ENCODE data around the gene ATF7IP2.
"Not testable (repeated sequence)": the region's sequence is repeated elsewhere in the genome, so short reads cannot be mapped to it uniquely, and the experiment has no call there.

ATF7IP2 gene

DNA sequence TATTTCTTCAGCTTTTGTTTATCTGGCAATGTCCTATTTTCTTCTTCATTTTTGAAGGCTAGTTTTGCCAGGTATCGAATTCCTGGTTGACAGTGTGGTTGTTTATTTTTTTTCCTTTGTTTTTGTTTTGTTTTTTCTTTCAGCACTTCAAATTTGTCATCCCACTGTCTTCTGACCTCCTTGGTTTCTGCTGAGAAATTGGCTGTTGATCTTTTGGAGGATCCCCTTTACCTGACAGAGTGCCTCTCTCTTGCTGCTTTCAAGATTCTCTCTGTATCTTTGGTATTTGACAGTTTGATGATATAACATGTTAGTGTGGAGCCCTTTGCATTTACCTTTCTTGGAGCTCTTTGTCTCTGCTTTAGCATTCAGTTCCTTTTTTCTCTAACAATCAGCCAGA is 9.6 kb upstream of the ATF7IP2 start:
- no peak for DNase-seq

DNA sequence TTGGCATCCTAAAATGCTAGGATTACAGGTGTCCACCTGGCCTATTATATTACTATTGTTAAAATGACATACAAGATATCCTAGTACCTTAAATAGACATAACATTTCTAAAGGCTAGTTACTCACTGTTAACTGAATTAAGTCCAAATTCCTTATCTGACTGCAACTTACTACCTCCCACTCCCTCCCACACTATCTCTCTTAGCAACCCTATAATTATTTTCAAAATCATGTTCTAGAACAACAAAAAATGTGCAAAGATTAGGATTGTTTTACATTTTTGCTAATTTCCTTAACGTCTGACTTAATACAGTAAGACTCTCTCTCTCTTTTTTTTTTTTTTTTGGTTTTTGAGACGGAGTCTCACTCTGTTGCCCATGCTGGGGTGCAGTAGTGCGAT is 2.2 kb upstream of the ATF7IP2 start:
- no peak for DNase-seq

GRCh38 chr16:10386517-10387100 is 748 bp downstream of the ATF7IP2 start:
- no peak for DNase-seq

DNA sequence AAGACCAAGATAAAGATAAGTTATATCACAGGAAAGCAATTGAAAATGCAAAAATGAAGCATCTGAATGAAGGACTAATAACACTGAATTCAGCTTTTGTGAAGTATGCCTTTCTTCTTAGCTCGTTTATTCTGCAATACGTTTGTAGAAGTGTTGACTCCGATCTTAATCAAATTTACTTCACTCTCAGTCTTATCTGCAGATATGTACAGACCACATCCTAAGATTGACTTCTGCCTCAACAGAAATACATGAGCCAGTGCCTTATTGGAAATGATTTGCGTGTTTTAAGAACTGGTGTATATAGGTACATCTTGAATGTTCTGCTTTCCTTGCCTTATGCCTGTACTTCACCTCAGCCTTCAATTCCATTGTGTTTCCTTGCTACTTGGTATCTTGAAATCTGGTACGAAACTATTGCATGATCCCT is 1.3 kb downstream of the ATF7IP2 start:
- DNase-seq: no peak

DNA sequence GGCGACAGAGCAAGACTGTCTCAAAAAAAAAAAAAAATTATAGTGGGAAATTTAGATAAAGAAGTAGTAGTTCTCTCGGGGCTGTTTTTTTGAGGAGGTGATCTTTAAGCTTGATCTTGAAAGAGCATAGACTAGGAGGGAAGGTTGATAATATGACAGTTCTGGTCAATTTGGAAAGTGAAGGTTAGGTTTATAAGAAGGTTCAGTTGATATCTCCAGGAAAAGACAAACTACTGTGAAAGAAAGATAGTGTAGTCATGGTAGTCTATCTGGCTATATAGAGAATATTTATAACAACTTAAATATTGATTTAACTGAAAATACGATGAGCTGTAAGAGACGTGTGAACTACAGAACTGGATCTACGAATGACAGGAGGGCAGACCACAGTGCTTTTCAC is 3.1 kb downstream of the ATF7IP2 start:
- DNase-seq: no peak

DNA sequence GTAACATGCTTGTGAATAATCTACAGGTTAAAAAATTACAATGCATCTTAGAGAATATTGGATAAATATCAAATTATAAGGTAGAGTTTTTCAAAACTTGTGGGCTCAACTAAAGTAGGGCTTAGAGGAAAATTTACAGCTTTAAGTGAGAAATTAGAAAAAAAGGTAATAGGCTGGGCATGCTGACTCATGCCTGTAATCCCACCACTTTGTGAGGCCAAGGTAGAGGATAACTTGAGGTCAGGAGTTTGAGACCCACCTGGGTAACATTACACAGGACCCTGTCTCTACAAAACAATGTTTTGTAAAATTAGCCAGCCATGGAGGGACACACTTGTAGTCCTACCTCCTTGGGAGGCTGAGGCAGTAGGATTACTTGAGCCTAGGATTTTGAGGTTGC is 4.5 kb downstream of the ATF7IP2 start:
- no peak for DNase-seq

DNA sequence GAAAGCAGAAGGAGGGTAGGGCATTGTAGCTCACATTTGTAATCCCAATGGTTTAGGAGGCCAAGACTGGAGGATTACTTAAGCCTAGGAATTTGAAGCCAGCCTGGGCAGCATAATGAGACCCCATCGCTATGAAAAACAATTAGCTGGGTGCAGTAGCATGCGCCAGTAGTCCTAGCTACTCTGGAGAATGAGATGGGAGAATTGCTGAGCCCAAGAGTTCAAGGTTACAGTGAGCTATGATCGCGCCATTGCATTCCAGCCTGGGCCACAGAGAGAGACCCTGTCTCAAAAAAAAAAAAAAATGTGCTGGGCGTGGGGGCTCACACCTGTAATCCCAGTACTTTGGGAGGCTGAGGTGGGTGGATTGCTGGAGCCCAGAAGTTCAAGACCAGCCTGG is 5.0 kb downstream of the ATF7IP2 start:
- DNase-seq: no peak

- no peak for DNase-seq
Observed at GRCh38 chr16:10391339-10391738, 5.5 kb downstream of the ATF7IP2 start.

DNA sequence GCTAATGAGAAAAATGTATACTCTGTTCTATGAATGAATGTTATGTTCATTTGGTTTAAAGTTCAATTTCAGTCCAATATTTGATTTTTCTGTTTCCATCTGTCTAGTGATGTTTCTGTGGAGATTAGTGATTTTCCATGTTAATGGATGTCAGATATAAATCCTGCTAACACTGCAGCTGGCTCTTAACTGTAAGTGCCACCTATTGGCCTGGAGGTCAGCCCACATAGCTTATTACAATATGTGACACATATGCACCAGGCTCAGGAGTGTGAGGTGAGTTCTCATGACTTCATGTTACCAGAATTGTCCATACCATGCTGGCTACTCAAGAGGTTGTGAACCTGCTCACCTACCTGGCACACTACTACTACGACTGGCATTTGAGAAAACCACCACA is 17.1 kb downstream of the ATF7IP2 start:
- DNase-seq: no peak

DNA sequence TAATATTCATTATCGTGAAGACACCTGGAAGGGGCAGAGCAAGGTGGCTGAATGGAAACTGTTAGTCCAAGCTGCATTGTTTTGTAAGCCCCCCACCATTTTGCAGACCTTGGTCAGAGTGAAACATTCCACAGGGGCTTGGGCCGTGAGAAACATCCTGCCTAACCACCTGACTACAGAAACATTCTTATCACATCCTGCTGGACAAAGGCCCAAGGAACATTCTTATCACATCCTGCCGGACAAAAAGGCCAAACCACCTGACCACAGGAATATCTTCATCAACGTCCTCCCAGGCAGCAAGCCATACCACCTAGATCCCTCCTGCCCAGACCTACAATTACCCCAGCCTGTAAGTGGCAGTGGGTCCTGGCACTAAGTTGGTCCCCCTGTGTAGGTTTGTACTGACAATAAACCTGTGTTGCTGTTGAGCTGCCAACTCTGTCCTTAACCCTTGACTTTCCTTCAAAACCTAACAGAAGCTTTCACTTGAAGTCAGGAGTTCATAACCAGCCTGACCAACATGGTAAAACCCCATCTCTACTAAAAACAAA is 19.6 kb downstream of the ATF7IP2 start:
- no peak for DNase-seq

DNA sequence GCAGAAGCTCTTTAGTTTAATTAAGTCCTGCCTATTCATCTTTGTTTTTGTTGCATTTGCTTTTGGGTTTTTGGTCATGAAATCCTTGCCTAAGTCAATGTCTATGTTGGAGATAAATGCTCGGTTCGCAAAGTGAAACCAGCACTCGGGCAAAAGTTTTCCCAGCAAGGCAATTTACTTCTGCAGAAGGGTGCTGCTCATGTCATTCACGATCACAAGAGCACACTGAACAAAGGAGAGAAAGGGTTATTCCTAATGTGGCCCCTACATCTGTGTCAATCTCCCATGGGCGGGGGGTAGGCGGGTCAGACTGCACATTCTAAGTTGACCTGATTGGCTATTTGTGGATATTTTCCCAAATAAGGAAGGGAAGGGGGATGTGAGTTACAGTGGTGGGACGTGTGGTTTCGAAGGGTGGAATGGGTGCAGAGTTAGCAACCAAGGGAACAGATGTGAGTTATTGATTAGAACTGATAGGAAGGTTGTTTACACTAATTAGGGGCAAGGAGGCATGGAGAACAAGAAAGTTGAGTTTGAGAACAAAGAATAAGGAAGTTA is 23.0 kb downstream of the ATF7IP2 start:
- no peak for DNase-seq

DNA sequence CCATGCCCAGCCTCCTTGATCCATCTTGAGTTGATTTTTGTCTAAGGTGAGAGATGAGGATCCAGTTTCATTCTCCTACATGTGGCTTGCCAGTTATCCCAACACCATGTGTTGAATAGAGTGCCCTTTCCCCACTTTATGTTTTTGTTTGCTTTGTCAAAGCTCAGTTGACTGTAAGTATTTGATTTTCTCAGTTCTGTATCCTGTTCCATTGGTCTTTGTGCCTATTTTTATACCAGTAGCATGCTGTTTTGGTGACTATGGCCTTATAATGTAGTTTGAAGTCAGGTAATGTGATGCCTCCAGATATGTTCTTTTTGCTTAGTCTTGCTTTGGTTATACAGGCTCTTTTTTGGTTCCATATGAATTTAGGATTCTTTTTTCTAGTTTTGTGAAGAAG is 23.9 kb downstream of the ATF7IP2 start:
- not testable (repeated sequence) for DNase-seq

GRCh38 chr16:10410469-10410868 is 24.6 kb downstream of the ATF7IP2 start:
- DNase-seq: no peak

DNA sequence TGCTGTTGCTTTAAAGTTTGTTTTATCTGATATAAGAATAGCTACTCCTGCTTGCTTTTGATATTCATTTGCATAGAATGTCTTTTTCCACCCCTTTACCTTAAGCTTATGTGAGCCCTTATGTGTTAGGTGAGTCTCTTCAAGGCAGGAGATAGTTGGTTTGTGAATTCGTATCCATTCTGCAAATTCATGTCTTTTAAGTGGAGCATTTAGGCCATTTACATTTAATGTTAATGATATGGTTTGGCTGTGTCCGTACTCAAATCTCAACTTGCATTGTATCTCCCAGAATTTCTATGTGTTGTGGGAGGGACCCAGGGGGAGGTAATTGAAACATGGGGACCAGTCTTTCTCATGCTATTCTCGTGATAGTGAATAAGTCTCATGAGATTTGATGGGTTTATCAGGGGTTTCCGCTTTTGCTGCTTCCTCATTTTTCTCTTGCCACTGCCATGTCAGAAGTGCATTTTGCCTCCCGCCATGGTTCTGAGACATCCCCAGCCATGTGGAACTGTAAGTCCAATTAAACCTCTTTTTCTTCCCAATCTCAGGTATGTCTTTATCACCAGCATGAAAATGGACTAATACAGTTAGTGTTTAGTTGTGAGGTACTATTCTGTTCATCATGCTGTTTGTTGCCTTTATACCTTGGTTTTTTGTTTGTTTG is 27.2 kb downstream of the ATF7IP2 start:
- DNase-seq: no peak

DNA sequence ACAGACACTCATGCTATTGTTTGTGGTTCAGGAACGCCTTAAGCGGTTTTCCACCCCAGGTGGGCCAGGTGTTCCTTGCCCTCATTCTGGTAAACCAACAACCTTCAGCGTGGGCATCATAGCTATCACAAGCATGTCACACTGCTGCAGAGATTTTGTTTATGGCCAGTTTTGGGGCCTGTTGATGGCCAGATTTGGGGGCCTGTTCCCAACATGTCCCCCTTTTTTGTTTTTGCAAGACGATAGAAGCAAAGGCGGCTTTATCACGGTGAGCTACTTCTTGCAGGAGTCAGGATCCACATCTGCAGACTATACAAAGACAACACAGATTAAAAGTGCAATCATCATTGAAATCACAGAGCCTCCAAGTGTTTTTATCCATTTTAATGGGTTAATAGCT is 32.3 kb downstream of the ATF7IP2 start:
- not testable (repeated sequence) for DNase-seq

- DNase-seq: no peak
Observed at GRCh38 chr16:10419701-10420100, 33.8 kb downstream of the ATF7IP2 start.

- DNase-seq: no peak
Observed at GRCh38 chr16:10421596-10421995, 35.7 kb downstream of the ATF7IP2 start.

DNA sequence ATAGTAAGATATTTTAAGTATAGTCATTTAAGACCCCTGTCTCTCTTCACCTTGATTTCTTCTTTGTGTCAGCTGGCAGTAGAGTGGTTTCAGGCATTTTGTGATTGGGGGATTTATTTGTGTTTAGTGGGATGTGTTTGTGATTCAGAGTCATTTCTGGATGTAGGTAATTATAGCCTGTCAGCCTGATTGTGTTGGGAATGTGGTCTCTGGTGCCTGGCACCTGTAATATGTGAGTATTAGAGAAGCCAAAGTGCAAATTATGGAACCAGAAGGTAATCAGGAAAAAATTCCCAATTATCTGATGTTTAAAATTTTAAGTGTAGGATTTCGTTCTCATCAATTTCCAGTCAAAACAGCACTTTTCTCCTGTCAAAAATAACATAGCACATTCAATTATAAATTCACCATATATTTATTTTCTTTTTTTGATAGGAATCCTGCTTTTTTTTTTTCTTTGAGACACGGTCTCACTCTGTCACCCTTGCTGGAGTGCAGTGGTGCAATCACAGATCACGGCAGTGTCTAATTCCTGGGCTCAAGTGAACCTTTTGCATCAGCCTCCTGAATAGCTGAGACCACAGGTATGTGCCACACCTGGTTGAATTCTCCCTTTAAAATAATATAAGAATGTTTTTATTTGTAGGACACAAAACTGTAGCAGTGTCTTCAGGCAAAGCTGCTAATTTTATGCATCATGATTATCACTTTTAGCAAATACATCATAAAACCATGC is 42.7 kb downstream of the ATF7IP2 start:
- no peak for DNase-seq

GRCh38 chr16:10429299-10429969 is 43.6 kb downstream of the ATF7IP2 start:
- DNase-seq: not testable (repeated sequence)

- no peak for DNase-seq
Observed at GRCh38 chr16:10441726-10442125, 55.9 kb downstream of the ATF7IP2 start.

GRCh38 chr16:10447289-10447688 is 61.4 kb downstream of the ATF7IP2 start:
- no peak for DNase-seq

- DNase-seq: not testable (repeated sequence)
Observed at GRCh38 chr16:10452208-10453158, 66.6 kb downstream of the ATF7IP2 start.

All from NCI-H510A treated with DMSO at 0.1 percent for 48 hours (cell line).